Osteoblast (primary cell): Measurements from ENCODE around the gene SLC37A1. TPM values are rescaled to one million over a fixed set of nuclear protein-coding genes. Genes with fewer than 3 reads are reported as not detected.
A peak's percentile ranks its signal among the peaks of the same experiment; 100 is the strongest.

Experiments
- DNase-seq: peaks from one replicate; pipeline ENCODE4 v3.0.0; 2011; ENCODE audit warnings: low spot score, mixed read lengths; ENCODE audit not compliant: insufficient read length; ENCODE audit errors: missing footprints
- H2AFZ ChIP-seq: 2 replicates; pipeline ENCODE4 v1.6.0; 2011; ENCODE audit warnings: mild to moderate bottlenecking, low read length
- H3K27ac ChIP-seq: 2 replicates; pipeline ENCODE4 v1.5.1; 2011; ENCODE audit warnings: mild to moderate bottlenecking, low read depth, low read length, moderate library complexity
- H3K27me3 ChIP-seq: 2 replicates; pipeline ENCODE4 v1.6.0; 2012; ENCODE audit warnings: mild to moderate bottlenecking, control low read depth, inconsistent platforms, low read length, moderate library complexity; ENCODE audit not compliant: insufficient read depth
- H3K36me3 ChIP-seq: 2 replicates; pipeline ENCODE4 v1.5.1; 2011; ENCODE audit warnings: mild to moderate bottlenecking, low read length, control low read depth, moderate library complexity; ENCODE audit not compliant: insufficient read depth
- H3K4me1 ChIP-seq: 2 replicates; pipeline ENCODE4 v1.5.1; 2011; ENCODE audit warnings: mild to moderate bottlenecking, low read length, control low read depth, moderate library complexity; ENCODE audit not compliant: insufficient read depth
- H3K4me2 ChIP-seq: 2 replicates; pipeline ENCODE4 v1.6.0; 2011; ENCODE audit warnings: mild to moderate bottlenecking, low read length; ENCODE audit not compliant: insufficient read depth
- H3K4me3 ChIP-seq: fragments of 200-600 bp; sonication (generic); 3 replicates; pipeline ENCODE4 v1.5.1; 2012; ENCODE audit warnings: mild to moderate bottlenecking, low read length, inconsistent platforms; ENCODE audit not compliant: insufficient read depth
- H3K79me2 ChIP-seq: 2 replicates; pipeline ENCODE4 v1.6.0; 2012; ENCODE audit warnings: mild to moderate bottlenecking, low read length, control low read depth, inconsistent platforms; ENCODE audit not compliant: insufficient read depth
- H3K9me3 ChIP-seq: 2 replicates; pipeline ENCODE4 v1.5.1; 2011; ENCODE audit warnings: low read depth, low read length, control low read depth
- H4K20me1 ChIP-seq: 2 replicates; pipeline ENCODE4 v1.6.0; 2012; ENCODE audit warnings: mild to moderate bottlenecking, low read length, control low read depth; ENCODE audit not compliant: insufficient read depth
- CTCF ChIP-seq: IDR thresholded peaks from 2 replicates; pipeline ENCODE4 v1.5.1; 2011; ENCODE audit warnings: mild to moderate bottlenecking, low read depth, low read length, moderate library complexity; ENCODE audit errors: extremely low read depth
- total RNA-seq: library from RNA; depleted of rRNA; stranded (reverse); fragments of >200 nt; gene quantifications from 2 replicates; pipeline ENCODE4 v1.2.3, GENCODE V29; 2012

SLC37A1 gene
- total RNA-seq, 1 donor: 6.9 TPM

- peak within 1 kb of the TSS; percentile 44 for H3K27ac ChIP-seq
- peaks cover 12% of the 10 kb centered on the region for H3K4me1 ChIP-seq
Measured at GRCh38 chr21:42496120-42496838, 17.4 kb upstream of the SLC37A1 start, which contains the start of gene RSPH1. Gene RSPH1, minus strand, starts transcription at chr21:42496224. Its CDS starts 38 bp downstream, at chr21:42496186.

GRCh38 chr21:42496839-42497202 lies 16.8 kb upstream of the SLC37A1 start:
- Histone ChIP-seq H3K4me2 (peak overlapping the region; percentile 97), H3K4me1 (peaks cover 12% of the 10 kb centered on the region), H4K20me1 (no peaks in the 10 kb centered on the region), H3K79me2 (no peaks in the 10 kb centered on the region), H3K27ac (peak overlapping the region; percentile 44), H3K36me3 (no peaks in the 10 kb centered on the region), H3K9me3 (no peaks in the 10 kb centered on the region), H2AFZ (peak overlapping the region; percentile 98), H3K27me3 (no peaks in the 10 kb centered on the region), H3K4me3 (peak overlapping the region; percentile 82)
- DNase-seq: no peak
- no peak for TF ChIP-seq CTCF

More at GRCh38 chr21:42496120-42496838, 17.4 kb upstream of the SLC37A1 start, which contains the start of gene RSPH1:
- H3K27me3 ChIP-seq: no peaks in the 10 kb centered on the region
- DNase-seq: peak; percentile 99
- peak within 1 kb of the TSS; percentile 97 for H3K4me2 ChIP-seq
- peak within 1 kb of the TSS; percentile 98 for H2AFZ ChIP-seq
- H3K36me3 ChIP-seq: no peaks in the 10 kb centered on the region
- H4K20me1 ChIP-seq: no peaks in the 10 kb centered on the region
- H3K9me3 ChIP-seq: no peaks in the 10 kb centered on the region
- H3K79me2 ChIP-seq: no peaks in the 10 kb centered on the region
- TF ChIP-seq CTCF: no peak
- H3K4me3 ChIP-seq: peak within 1 kb of the TSS; percentile 82

- DNase-seq: no peak
- Histone ChIP-seq H3K4me2 (no peak overlapping the region), H2AFZ (no peak overlapping the region), H3K79me2 (no peaks in the 10 kb centered on the region), H3K27ac (no peak overlapping the region), H3K36me3 (no peaks in the 10 kb centered on the region), H4K20me1 (no peaks in the 10 kb centered on the region), H3K9me3 (no peaks in the 10 kb centered on the region), H3K4me3 (no peak overlapping the region), H3K4me1 (peaks cover 12% of the 10 kb centered on the region), H3K27me3 (no peaks in the 10 kb centered on the region)
- no peak for TF ChIP-seq CTCF
Measured at GRCh38 chr21:42498012-42498411, 15.6 kb upstream of the SLC37A1 start.

GRCh38 chr21:42499444-42500112 lies 14.1 kb upstream of the SLC37A1 start:
- H3K27ac ChIP-seq: no peak overlapping the region
- H3K4me1 ChIP-seq: peaks cover 12% of the 10 kb centered on the region
- H3K79me2 ChIP-seq: no peaks in the 10 kb centered on the region
- no peak overlapping the region for H2AFZ ChIP-seq
- H4K20me1 ChIP-seq: no peaks in the 10 kb centered on the region
- no peak for TF ChIP-seq CTCF
- H3K36me3 ChIP-seq: no peaks in the 10 kb centered on the region
- H3K4me2 ChIP-seq: no peak overlapping the region
- H3K4me3 ChIP-seq: no peak overlapping the region
- H3K27me3 ChIP-seq: no peaks in the 10 kb centered on the region
- no peak for DNase-seq
- H3K9me3 ChIP-seq: no peaks in the 10 kb centered on the region
